ENCODE measurements around the gene GPR27. TPM values are rescaled to one million over a fixed set of nuclear protein-coding genes. Genes with fewer than 3 reads are reported as not detected.

GPR27 gene
- total RNA-seq = under 1 TPM; 0.17 to 0.28 TPM

GRCh38 chr3:71753701-71754609 is at the start of gene GPR27:
Gene GPR27, plus strand, starts transcription at chr3:71753855. Its CDS starts 195 bp downstream, at chr3:71754050.
- H3K27me3 Mint-ChIP-seq = peaks cover 60% of the 10 kb centered on the region
- peaks cover 2% of the 10 kb centered on the region for H3K4me1 Mint-ChIP-seq
- H3K27ac Mint-ChIP-seq = no peak within 1 kb of the TSS
- ATAC-seq (ENCODE audit: low read depth) (peak; percentile 67), DNase-seq (peak; percentile 56)
- no peaks in the 10 kb centered on the region for H3K9me3 Mint-ChIP-seq
- H3K36me3 Mint-ChIP-seq = no peaks in the 10 kb centered on the region
- POLR2A ChIA-PET = no interaction called here
- H3K4me3 Mint-ChIP-seq = peak within 1 kb of the TSS; percentile 16

- no peaks in the 10 kb centered on the region for H3K27me3 Mint-ChIP-seq
- POLR2A ChIA-PET = interaction anchor here (1.1 kb wide), 1 partner anchor 19 kb away, joined by 8 read pairs; the partner anchor contains the start of gene EIF4E3
- H3K9me3 Mint-ChIP-seq = no peaks in the 10 kb centered on the region
- H3K27ac Mint-ChIP-seq = peak overlapping the region; percentile 62
- H3K4me1 Mint-ChIP-seq = peaks cover 62% of the 10 kb centered on the region
- peaks cover 52% of the 10 kb centered on the region for H3K36me3 Mint-ChIP-seq
- DNase-seq = no peak
- no peak for ATAC-seq (ENCODE audit: low read depth)
- no peak overlapping the region for H3K4me3 Mint-ChIP-seq
These were observed 48.7 kb upstream of the GPR27 start for GRCh38 chr3:71704915-71705314.

GRCh38 chr3:71705681-71706080 is 48.0 kb upstream of the GPR27 start:
- DNase-seq (no peak), ATAC-seq (ENCODE audit: low read depth) (no peak)
- no peaks in the 10 kb centered on the region for H3K9me3 Mint-ChIP-seq
- H3K36me3 Mint-ChIP-seq = peaks cover 52% of the 10 kb centered on the region
- H3K27me3 Mint-ChIP-seq = no peaks in the 10 kb centered on the region
- H3K4me1 Mint-ChIP-seq = peaks cover 68% of the 10 kb centered on the region
- H3K4me3 Mint-ChIP-seq = no peak overlapping the region
- POLR2A ChIA-PET = no interaction called here
- no peak overlapping the region for H3K27ac Mint-ChIP-seq

GRCh38 chr3:71707595-71707994 is 46.1 kb upstream of the GPR27 start:
- Mint-ChIP-seq H3K4me3 (no peak overlapping the region), H3K9me3 (no peaks in the 10 kb centered on the region), H3K27me3 (no peaks in the 10 kb centered on the region), H3K4me1 (peaks cover 64% of the 10 kb centered on the region), H3K36me3 (peaks cover 43% of the 10 kb centered on the region), H3K27ac (no peak overlapping the region)
- no peak for DNase-seq
- POLR2A ChIA-PET = no interaction called here
- ATAC-seq (ENCODE audit: low read depth) = no peak

GRCh38 chr3:71708476-71709105 is 45.1 kb upstream of the GPR27 start:
- Mint-ChIP-seq H3K27me3 (no peaks in the 10 kb centered on the region), H3K4me1 (peaks cover 60% of the 10 kb centered on the region), H3K36me3 (peaks cover 43% of the 10 kb centered on the region), H3K9me3 (no peaks in the 10 kb centered on the region), H3K4me3 (peak overlapping the region; percentile 7), H3K27ac (no peak overlapping the region)
- POLR2A ChIA-PET = interaction anchor here (1.5 kb wide), 1 partner anchor 16 kb away, joined by 4 read pairs; no protein-coding TSS in a partner anchor
- no peak for DNase-seq
- no peak for ATAC-seq (ENCODE audit: low read depth)

GRCh38 chr3:71709908-71710511 is 43.6 kb upstream of the GPR27 start:
- POLR2A ChIA-PET = interaction anchor here (0.6 to 2.2 kb wide), 4 partner anchors 14 to 712 kb away, joined by 3 to 8 read pairs (median 4); no protein-coding TSS in a partner anchor
- DNase-seq (no peak), ATAC-seq (ENCODE audit: low read depth) (peak; percentile 48)
- Mint-ChIP-seq H3K27ac (peak overlapping the region; percentile 60), H3K36me3 (peaks cover 34% of the 10 kb centered on the region), H3K4me3 (peak overlapping the region; percentile 39), H3K9me3 (no peaks in the 10 kb centered on the region), H3K27me3 (no peaks in the 10 kb centered on the region), H3K4me1 (peaks cover 50% of the 10 kb centered on the region)

- no peak overlapping the region for H3K27ac Mint-ChIP-seq
- no peak overlapping the region for H3K4me3 Mint-ChIP-seq
- peaks cover 29% of the 10 kb centered on the region for H3K36me3 Mint-ChIP-seq
- no peaks in the 10 kb centered on the region for H3K27me3 Mint-ChIP-seq
- DNase-seq (no peak), ATAC-seq (ENCODE audit: low read depth) (peak; percentile 48)
- POLR2A ChIA-PET = interaction anchor here (2.2 kb wide), 1 partner anchor 13 kb away, joined by 8 read pairs; no protein-coding TSS in a partner anchor
- H3K4me1 Mint-ChIP-seq = peaks cover 50% of the 10 kb centered on the region
- H3K9me3 Mint-ChIP-seq = no peaks in the 10 kb centered on the region
These were observed 42.7 kb upstream of the GPR27 start for GRCh38 chr3:71710906-71711494.

GRCh38 chr3:71713041-71713440 is 40.6 kb upstream of the GPR27 start:
- POLR2A ChIA-PET = interaction anchor here (0.7 kb wide), 1 partner anchor 592 kb away, joined by 3 read pairs; no protein-coding TSS in a partner anchor
- Mint-ChIP-seq H3K4me1 (peaks cover 52% of the 10 kb centered on the region), H3K27me3 (no peaks in the 10 kb centered on the region), H3K9me3 (no peaks in the 10 kb centered on the region), H3K36me3 (peaks cover 16% of the 10 kb centered on the region), H3K4me3 (no peak overlapping the region), H3K27ac (no peak overlapping the region)
- ATAC-seq (ENCODE audit: low read depth) = no peak
- no peak for DNase-seq

GRCh38 chr3:71714595-71714994 is 39.1 kb upstream of the GPR27 start:
- Mint-ChIP-seq H3K27ac (no peak overlapping the region), H3K4me3 (no peak overlapping the region), H3K27me3 (no peaks in the 10 kb centered on the region), H3K36me3 (peaks cover 21% of the 10 kb centered on the region), H3K9me3 (no peaks in the 10 kb centered on the region), H3K4me1 (peaks cover 55% of the 10 kb centered on the region)
- DNase-seq (no peak), ATAC-seq (ENCODE audit: low read depth) (no peak)
- POLR2A ChIA-PET = no interaction called here

- POLR2A ChIA-PET = interaction anchor here (1.4 kb wide), 2 partner anchors 12 to 16 kb away, joined by 3 read pairs; no protein-coding TSS in a partner anchor
- Mint-ChIP-seq H3K4me1 (peaks cover 62% of the 10 kb centered on the region), H3K36me3 (peaks cover 33% of the 10 kb centered on the region), H3K27ac (peak overlapping the region; percentile 72), H3K4me3 (peak overlapping the region; percentile 44), H3K9me3 (no peaks in the 10 kb centered on the region), H3K27me3 (no peaks in the 10 kb centered on the region)
- no peak for DNase-seq
- ATAC-seq (ENCODE audit: low read depth) = no peak
These were observed 35.6 kb upstream of the GPR27 start for GRCh38 chr3:71718072-71718471.

- peaks cover 28% of the 10 kb centered on the region for H3K36me3 Mint-ChIP-seq
- peaks cover 64% of the 10 kb centered on the region for H3K4me1 Mint-ChIP-seq
- ATAC-seq (ENCODE audit: low read depth) (no peak), DNase-seq (no peak)
- H3K27me3 Mint-ChIP-seq = no peaks in the 10 kb centered on the region
- peak overlapping the region; percentile 98 for H3K27ac Mint-ChIP-seq
- POLR2A ChIA-PET = no interaction called here
- peak overlapping the region; percentile 96 for H3K4me3 Mint-ChIP-seq
- no peaks in the 10 kb centered on the region for H3K9me3 Mint-ChIP-seq
These were observed 32.7 kb upstream of the GPR27 start for GRCh38 chr3:71721002-71721401.

- DNase-seq (peak; percentile 54), ATAC-seq (ENCODE audit: low read depth) (peak; percentile 24)
- POLR2A ChIA-PET = interaction anchor here (0.6 to 0.7 kb wide), 2 partner anchors 53 to 1128 kb away, joined by 3 to 4 read pairs; no protein-coding TSS in a partner anchor
- Mint-ChIP-seq H3K4me1 (peaks cover 67% of the 10 kb centered on the region), H3K27me3 (no peaks in the 10 kb centered on the region), H3K27ac (peak overlapping the region; percentile 98), H3K36me3 (peaks cover 28% of the 10 kb centered on the region), H3K4me3 (peak overlapping the region; percentile 96), H3K9me3 (no peaks in the 10 kb centered on the region)
These were observed 32.0 kb upstream of the GPR27 start for GRCh38 chr3:71721651-71722157.

GRCh38 chr3:71722693-71723092 is 31.0 kb upstream of the GPR27 start:
- ATAC-seq (ENCODE audit: low read depth) = no peak
- no peaks in the 10 kb centered on the region for H3K27me3 Mint-ChIP-seq
- POLR2A ChIA-PET = no interaction called here
- H3K27ac Mint-ChIP-seq = peak overlapping the region; percentile 98
- DNase-seq = no peak
- H3K36me3 Mint-ChIP-seq = peaks cover 27% of the 10 kb centered on the region
- H3K4me1 Mint-ChIP-seq = peaks cover 64% of the 10 kb centered on the region
- H3K9me3 Mint-ChIP-seq = no peaks in the 10 kb centered on the region
- peak overlapping the region; percentile 96 for H3K4me3 Mint-ChIP-seq
